ENCODE measurements around the gene CST7.

GRCh38 chr20:24957326-24958016 is 8.4 kb downstream of the CST7 start:
- TF ChIP-seq TSC22D2 (CRISPR knock-in tag; IDR thresholded peaks at IDR 0.05; ENCODE audit: borderline replicate concordance) (no peak), ELF4 (CRISPR knock-in tag; IDR thresholded peaks at IDR 0.05; ENCODE audit: borderline replicate concordance) (no peak), ELF1 (CRISPR knock-in tag; IDR thresholded peaks at IDR 0.05) (no peak), ZNF441 (CRISPR knock-in tag; IDR thresholded peaks at IDR 0.05; ENCODE audit: borderline replicate concordance) (no peak), ZNF232 (CRISPR knock-in tag; IDR thresholded peaks at IDR 0.05; ENCODE audit: borderline replicate concordance) (no peak), CTCF (CRISPR knock-in tag; IDR thresholded peaks at IDR 0.05) (no peak), CHD2 (IDR thresholded peaks at IDR 0.05; ENCODE audit: low read depth, low read length) (no peak), ZNF383 (CRISPR knock-in tag; IDR thresholded peaks at IDR 0.05; ENCODE audit: borderline replicate concordance) (no peak), ZSCAN30 (CRISPR knock-in tag; IDR thresholded peaks at IDR 0.05) (no peak), TOE1 (CRISPR knock-in tag; IDR thresholded peaks at IDR 0.05) (no peak), ZNF337 (CRISPR knock-in tag; IDR thresholded peaks at IDR 0.05; ENCODE audit: borderline replicate concordance, low read depth) (no peak), IRF1 (CRISPR knock-in tag; IDR thresholded peaks at IDR 0.05; ENCODE audit: low read depth) (no peak), ZNF407 (CRISPR knock-in tag; IDR thresholded peaks at IDR 0.05; ENCODE audit: not compliant biosample characterization) (no peak)

Measured in HepG2 (cell line).